Inflammatory macrophage treated with lipopolysaccharide for 4 hours (primary cell): Measurements from ENCODE around the gene ARHGAP18.

Experiments used
- DNase-seq: peaks from one replicate; pipeline ENCODE4 v3.0.0-alpha.2; 2020

The ARHGAP18 gene, protein sequence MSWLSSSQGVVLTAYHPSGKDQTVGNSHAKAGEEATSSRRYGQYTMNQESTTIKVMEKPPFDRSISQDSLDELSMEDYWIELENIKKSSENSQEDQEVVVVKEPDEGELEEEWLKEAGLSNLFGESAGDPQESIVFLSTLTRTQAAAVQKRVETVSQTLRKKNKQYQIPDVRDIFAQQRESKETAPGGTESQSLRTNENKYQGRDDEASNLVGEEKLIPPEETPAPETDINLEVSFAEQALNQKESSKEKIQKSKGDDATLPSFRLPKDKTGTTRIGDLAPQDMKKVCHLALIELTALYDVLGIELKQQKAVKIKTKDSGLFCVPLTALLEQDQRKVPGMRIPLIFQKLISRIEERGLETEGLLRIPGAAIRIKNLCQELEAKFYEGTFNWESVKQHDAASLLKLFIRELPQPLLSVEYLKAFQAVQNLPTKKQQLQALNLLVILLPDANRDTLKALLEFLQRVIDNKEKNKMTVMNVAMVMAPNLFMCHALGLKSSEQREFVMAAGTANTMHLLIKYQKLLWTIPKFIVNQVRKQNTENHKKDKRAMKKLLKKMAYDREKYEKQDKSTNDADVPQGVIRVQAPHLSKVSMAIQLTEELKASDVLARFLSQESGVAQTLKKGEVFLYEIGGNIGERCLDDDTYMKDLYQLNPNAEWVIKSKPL

DNA sequence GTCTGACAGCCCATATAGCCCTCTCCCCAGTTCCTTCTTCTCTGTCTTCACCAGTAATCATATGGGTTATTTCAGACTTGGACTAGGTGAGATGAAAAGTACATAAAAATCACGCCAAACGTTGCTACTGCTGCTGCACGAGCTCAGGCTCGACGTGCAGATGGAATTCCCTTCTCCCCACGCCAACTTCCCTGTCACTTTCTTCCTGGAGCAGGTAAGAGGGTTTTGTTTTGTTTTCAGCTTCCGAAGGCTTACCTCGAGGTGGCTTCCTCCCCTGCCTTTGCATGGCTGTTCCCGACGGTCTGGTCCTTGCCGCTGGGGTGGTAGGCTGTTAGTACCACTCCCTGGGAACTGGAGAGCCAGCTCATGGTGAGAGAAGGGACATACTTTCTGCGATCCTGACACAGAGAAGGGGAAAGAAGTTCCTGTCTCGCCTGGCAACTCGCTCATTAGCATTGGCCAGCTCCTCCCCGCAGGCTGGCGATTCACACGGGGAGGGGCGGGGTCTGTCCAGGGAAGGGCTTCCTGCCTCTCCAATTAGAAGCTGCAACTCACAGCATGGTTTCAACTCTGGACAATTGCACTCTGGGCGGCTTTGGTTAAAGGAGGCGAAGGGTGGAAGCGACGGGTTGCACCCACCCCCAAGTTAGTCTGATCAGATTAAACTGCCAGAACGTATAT, at the start of gene ARHGAP18:
Gene ARHGAP18 (minus strand): TSS at position 409 of the 681 bp plus-strand sequence. CDS start 41 bp downstream, at position 368.
- peak; percentile 95 for DNase-seq

DNA sequence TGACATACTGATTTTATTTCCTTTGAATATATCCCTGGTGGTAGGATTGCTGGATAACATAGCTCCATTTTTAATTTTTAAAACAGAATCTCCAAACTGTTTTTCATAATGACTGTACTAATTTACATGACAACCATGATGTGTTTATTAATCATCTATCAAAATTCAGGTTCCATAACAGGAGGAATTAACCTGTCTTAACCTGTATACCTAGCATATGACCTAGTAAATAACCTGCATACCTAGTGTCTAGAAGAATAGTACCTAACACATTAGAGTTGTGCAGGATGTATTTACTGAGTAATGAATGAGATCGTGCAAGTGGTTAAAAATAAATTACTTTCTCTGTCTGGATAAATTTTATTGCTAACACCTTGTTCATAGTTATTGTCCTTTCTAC, 45.8 kb upstream of the ARHGAP18 start:
- no peak for DNase-seq

DNA sequence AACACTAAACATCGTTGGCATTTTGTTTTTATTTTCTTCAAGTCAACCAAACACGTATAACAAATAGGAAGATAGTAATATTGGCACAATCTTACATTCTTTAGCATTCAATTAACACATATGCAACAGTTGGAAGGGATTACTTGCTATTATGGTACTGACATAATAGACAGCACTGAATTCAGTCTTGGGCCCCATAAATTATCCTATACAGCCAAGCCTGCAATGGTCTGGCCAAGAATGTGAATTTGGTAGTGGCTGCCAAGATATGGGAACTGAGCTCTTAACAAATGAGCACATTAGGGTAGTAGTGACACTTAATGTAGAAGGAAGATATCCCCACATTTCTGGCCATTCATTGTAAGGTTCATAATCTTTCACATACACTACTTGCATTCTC, 44.8 kb upstream of the ARHGAP18 start:
- DNase-seq, result no peak

GRCh38 chr6:129753422-129753821, 43.4 kb upstream of the ARHGAP18 start:
- DNase-seq, result peak; percentile 83

GRCh38 chr6:129751384-129751783, 41.4 kb upstream of the ARHGAP18 start:
- DNase-seq, result no peak

DNA sequence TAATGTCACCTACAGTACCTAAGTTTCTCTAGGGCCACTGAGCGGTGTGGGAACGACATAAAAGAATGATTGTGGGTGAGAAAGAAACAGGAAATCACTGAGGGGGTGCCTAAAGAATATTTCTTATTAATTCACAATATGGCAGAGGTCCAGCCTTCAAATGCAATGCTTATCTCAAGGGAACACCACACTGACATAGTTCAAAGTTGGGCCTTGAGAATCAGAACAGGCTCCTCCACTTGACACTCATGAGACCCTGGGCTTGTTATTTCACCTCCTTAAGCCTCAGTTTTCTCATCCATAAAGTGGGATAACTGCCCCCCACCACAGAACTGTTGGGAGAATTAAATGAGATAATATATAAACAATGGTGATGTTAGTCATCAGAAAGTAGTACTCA, 40.4 kb upstream of the ARHGAP18 start:
- DNase-seq, result no peak

- peak; percentile 58 for DNase-seq
These were observed 39.8 kb upstream of the ARHGAP18 start for GRCh38 chr6:129749749-129750120.

- DNase-seq, result peak; percentile 22
These were observed 39.1 kb upstream of the ARHGAP18 start for GRCh38 chr6:129748901-129749748.

DNA sequence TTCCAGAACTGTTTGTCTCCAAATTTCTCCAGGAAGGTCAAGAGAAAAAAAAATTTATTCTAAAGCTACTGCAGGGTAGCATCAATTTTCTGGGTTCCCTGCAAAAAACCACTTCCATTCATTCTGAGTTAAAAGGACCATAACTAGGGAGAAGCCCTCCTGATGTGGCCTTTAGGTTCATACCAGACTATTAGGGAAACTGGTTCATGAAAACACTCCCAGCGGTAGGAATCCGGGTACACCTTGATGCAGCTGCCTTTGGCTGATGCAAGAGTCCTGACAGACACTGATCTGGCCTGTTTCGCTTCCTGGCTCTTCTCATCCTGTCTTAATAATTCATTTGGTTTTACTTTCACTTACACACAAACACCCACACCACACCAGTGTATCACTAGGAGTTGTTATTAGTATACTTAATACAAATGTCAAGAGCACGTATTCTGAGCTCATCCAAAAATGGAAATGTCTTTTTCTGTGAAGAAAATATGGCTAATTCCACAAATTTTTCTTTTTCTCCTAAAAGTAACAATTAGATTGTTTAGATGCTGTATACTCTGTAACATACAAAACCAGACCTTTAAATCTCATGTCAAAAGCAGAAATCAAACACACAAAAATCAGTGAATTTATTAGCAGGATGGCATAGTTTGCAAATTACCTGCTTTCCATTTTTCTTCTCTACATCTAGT, 38.4 kb upstream of the ARHGAP18 start:
- peak; percentile 88 for DNase-seq

- no peak for DNase-seq
These were observed 37.7 kb upstream of the ARHGAP18 start for GRCh38 chr6:129747588-129748112.

- no peak for DNase-seq
These were observed 34.9 kb upstream of the ARHGAP18 start for GRCh38 chr6:129744880-129745237.

DNA sequence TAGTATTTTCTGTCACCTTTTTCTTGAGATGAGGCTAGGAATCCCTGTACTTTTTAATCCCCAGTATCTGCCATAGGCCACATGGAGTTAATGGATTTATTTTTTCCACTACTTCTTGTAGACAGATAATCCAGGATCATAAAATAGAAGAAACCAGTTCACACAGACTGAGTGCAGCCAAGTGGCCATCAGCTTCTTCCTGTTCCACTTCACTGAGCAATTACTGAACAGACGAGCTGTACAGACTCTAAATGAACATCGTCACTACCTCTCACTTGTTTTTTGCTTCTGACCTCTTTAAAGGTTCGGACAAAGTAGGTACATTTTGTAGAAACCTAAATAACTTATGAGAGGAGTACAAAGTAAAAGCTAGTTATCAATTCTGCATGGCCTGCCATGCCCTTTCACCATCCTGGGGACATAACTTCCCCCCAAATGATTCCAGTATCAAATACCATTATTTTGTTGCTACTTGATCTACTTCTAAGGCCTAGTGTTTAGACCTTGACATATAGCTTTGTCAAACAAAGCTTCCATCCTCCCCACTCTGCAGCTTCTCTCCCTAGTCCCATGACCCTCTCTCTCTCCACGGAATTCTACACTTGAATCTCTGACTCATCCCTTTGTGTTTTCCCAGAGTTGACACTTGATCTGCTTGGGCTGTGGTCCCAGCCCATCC, 34.4 kb upstream of the ARHGAP18 start:
- no peak for DNase-seq

DNA sequence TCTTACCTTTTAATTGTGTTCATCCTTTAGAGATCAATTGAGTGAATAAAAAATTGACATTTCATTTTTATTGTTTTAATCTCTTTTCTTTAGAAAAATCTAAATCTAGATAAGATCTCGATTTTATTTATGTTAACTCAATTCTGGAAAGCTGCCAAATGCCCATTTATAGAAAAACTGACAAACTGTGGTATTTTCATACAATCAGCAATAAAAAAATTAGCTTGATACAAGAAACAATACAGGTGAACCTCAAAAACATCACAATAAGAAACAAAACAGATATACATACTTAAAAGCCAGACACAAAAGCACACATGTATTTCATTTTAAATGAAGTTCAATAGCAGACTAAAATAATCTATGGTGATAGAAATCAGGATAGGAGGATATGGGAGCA, 30.0 kb upstream of the ARHGAP18 start:
- no peak for DNase-seq

DNA sequence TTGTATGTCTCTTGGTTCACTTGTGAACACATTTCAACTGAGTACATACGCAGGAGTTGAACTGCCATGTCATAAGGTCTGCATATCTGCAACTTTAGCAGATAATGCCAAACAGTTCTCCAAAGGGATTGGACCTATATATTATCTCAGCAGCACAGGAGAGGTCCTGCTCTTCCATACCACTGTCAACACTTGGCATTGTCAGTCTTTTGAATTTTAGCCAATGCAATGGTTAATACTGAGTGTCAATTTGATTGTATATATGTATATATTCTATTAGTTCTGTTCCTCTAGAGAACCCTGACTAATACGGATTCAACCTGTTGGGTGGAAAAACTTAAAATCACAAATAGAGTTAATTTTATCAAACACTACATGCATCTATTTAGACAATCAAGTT, 26.1 kb upstream of the ARHGAP18 start:
- DNase-seq, result no peak

DNA sequence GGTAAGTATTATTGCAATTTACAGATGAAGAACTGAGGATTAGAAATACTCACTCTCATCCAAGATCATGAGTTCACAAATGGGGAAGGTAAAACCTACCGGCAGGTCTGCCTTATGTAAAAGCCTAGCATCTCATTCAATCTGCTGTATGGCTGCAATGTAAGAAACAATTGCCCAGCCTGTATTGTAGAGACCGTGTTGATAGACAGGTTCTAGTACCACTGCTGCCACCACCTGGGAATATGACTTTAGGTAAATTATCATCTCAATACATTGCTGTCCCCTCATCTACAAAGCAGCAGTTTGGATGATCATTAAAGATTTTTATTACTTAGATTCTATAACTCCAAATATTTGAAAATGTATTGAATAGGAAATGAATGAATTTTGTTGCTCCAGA, 23.3 kb upstream of the ARHGAP18 start:
- DNase-seq, result no peak

- no peak for DNase-seq
These were observed 22.6 kb upstream of the ARHGAP18 start for GRCh38 chr6:129732542-129732941.

GRCh38 chr6:129732034-129732433, 22.1 kb upstream of the ARHGAP18 start:
- no peak for DNase-seq

- DNase-seq, result no peak
These were observed 21.5 kb upstream of the ARHGAP18 start for GRCh38 chr6:129731428-129731827.

- peak; percentile 42 for DNase-seq
These were observed 20.6 kb upstream of the ARHGAP18 start for GRCh38 chr6:129730477-129731165.

DNA sequence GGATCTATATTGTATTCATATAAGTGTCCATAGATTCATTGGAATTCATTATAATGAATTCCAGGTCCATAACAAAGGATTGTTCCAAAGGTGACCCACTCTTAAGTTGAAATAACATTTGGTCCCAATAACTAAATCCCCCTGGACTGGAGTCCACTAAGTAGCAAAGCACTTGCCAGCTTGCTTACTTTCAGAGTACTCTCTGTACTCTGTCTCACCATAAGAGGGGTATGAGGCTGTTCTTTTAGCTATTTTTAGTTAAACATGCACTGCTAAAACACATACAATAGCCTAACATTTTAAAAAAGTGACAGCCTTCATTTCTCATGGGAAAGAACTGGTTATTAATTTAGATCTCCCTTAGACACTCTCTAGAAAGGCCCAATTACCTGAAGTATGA, 16.7 kb upstream of the ARHGAP18 start:
- DNase-seq, result no peak

- DNase-seq, result no peak
These were observed 15.4 kb upstream of the ARHGAP18 start for GRCh38 chr6:129725341-129725740.
